H1 (cell line): ENCODE measurements around the gene BUB1B. TPM values are rescaled to one million over a fixed set of nuclear protein-coding genes. Genes with fewer than 3 reads are reported as not detected.
"Not testable (repeated sequence)": the region's sequence is repeated elsewhere in the genome, so short reads cannot be mapped to it uniquely, and the experiment has no call there.

Experiments used
- CTCF ChIA-PET: fragments of 300-600 bp; sonication (Branson Sonifier 250); formaldehyde crosslinking; loops from one replicate; lab custom pipeline; 2021; ENCODE audit not compliant: partially characterized antibody; lab: Charles Lee
- POLR2A ChIA-PET: fragments of 300-600 bp; sonication (Branson Sonifier 250); formaldehyde crosslinking; loops from one replicate; lab custom pipeline; 2021; ENCODE audit warnings: inconsistent platforms; ENCODE audit not compliant: partially characterized antibody; lab: Charles Lee
- DNase-seq, 2 experiments: peaks; one replicate each; pipeline versions ENCODE4 v3.0.0 to v3.0.0-alpha.2; 2010 to 2022; ENCODE audit warnings: low spot score in 2 of 2, low read depth in 1 of 2, mixed read lengths in 1 of 2
- FAIRE-seq: peaks from 2 replicates; lab custom pipeline; 2011; peaks lifted over from hg19 to GRCh38; lab: Jason Lieb, UNC
- H2AFZ ChIP-seq: 2 replicates; pipeline ENCODE4 v1.8.1; 2012; ENCODE audit warnings: low read length, inconsistent platforms
- H2AK5ac ChIP-seq: 2 replicates; pipeline ENCODE4 v1.6.1; 2013; ENCODE audit warnings: low read depth, low read length
- H2BK120ac ChIP-seq: replicated peaks from 2 replicates; pipeline ENCODE3; 2013; ENCODE audit warnings: low read depth, low read length, inconsistent platforms
- H2BK12ac ChIP-seq: 2 replicates; pipeline ENCODE4 v1.6.1; 2013; ENCODE audit warnings: low read depth, low read length
- H2BK15ac ChIP-seq: 2 replicates; pipeline ENCODE4 v1.6.1; 2013; ENCODE audit warnings: low read length
- H2BK20ac ChIP-seq: 2 replicates; pipeline ENCODE4 v1.6.1; 2013; ENCODE audit warnings: low read length
- H2BK5ac ChIP-seq: 2 replicates; pipeline ENCODE4 v1.6.1; 2013; ENCODE audit warnings: low read depth, low read length
- H3K14ac ChIP-seq: 2 replicates; pipeline ENCODE4 v1.6.1; 2013; ENCODE audit warnings: inconsistent platforms; ENCODE audit not compliant: insufficient read length
- H3K18ac ChIP-seq: 2 replicates; pipeline ENCODE4 v1.6.1; 2013; ENCODE audit warnings: low read length; ENCODE audit errors: extremely low read depth
- H3K23ac ChIP-seq: 2 replicates; pipeline ENCODE4 v1.6.1; 2013; ENCODE audit warnings: inconsistent platforms; ENCODE audit not compliant: insufficient read length
- H3K23me2 ChIP-seq: 2 replicates; pipeline ENCODE4 v1.6.1; 2013; ENCODE audit warnings: low read depth, low read length
- H3K27ac ChIP-seq: 2 replicates; pipeline ENCODE4 v1.6.1; 2011; ENCODE audit warnings: low read depth, low read length, inconsistent platforms
- H3K27me3 ChIP-seq, 4 experiments: replicated peaks in 1 of 4; 1 replicate in 1 of 4; 2 replicates in 3 of 4; pipeline versions ENCODE4 v1.6.1 to v1.8.1; 2011 to 2013; ENCODE audit warnings: low read length in 3 of 4, mild to moderate bottlenecking in 3 of 4, inconsistent platforms in 2 of 4, mixed read lengths in 2 of 4, moderate library complexity in 1 of 4; ENCODE audit not compliant: control insufficient read depth in 3 of 4, insufficient read depth in 3 of 4; ENCODE audit errors: extremely low read depth in 1 of 4
- H3K36me3 ChIP-seq, 4 experiments: 2 replicates each; pipeline versions ENCODE4 v1.6.1 to v1.8.1; 2011 to 2013; ENCODE audit warnings: mild to moderate bottlenecking in 4 of 4, low read length in 3 of 4, moderate library complexity in 2 of 4, control low read depth in 1 of 4, inconsistent platforms in 1 of 4; ENCODE audit not compliant: insufficient read depth in 4 of 4, control insufficient read depth in 2 of 4
- H3K4ac ChIP-seq: replicated peaks from 2 replicates; pipeline ENCODE3; 2013; ENCODE audit warnings: low read length, low read depth, mixed read lengths, inconsistent platforms; ENCODE audit not compliant: insufficient read length
- H3K4me1 ChIP-seq, 4 experiments: replicated peaks in 1 of 4; 1 replicate in 1 of 4; 2 replicates in 3 of 4; pipeline versions ENCODE4 v1.6.1 to v1.8.1; 2011 to 2013; ENCODE audit warnings: low read length in 3 of 4, inconsistent platforms in 2 of 4, mixed read lengths in 1 of 4; ENCODE audit not compliant: insufficient read depth in 4 of 4, control insufficient read depth in 3 of 4
- H3K4me2 ChIP-seq, 2 experiments: 2 replicates each; pipeline versions ENCODE4 v1.6.1 to v1.8.1; 2011 to 2013; ENCODE audit warnings: low read depth in 2 of 2, low read length in 2 of 2, control low read depth in 1 of 2, inconsistent platforms in 1 of 2, mild to moderate bottlenecking in 1 of 2; ENCODE audit not compliant: insufficient read depth in 1 of 2
- H3K4me3 ChIP-seq, 4 experiments: fragments of 200-600, 300-600 bp in 1 of 4; sonication (generic), shearing (Covaris generic), sonication (Bioruptor Twin) in 1 of 4; 2 replicates each; pipeline versions ENCODE4 v1.5.1 to v1.8.1; 2011 to 2016; ENCODE audit warnings: low read length in 4 of 4, low read depth in 3 of 4, control low read depth in 2 of 4, inconsistent platforms in 2 of 4, mild to moderate bottlenecking in 2 of 4, mixed read lengths in 1 of 4, moderate library complexity in 1 of 4; ENCODE audit not compliant: insufficient read depth in 2 of 4; ENCODE audit errors: extremely low read depth in 1 of 4
- H3K56ac ChIP-seq: replicated peaks from 2 replicates; pipeline ENCODE3; 2013; ENCODE audit warnings: low read depth, mild to moderate bottlenecking, mixed read lengths, low read length, inconsistent platforms; ENCODE audit not compliant: insufficient read length
- H3K79me1 ChIP-seq: 2 replicates; pipeline ENCODE4 v1.6.1; 2013; ENCODE audit warnings: low read depth, low read length, control low read depth
- H3K79me2 ChIP-seq, 2 experiments: 2 replicates each; pipeline versions ENCODE4 v1.6.1 to v1.8.1; 2012 to 2013; ENCODE audit warnings: low read length in 2 of 2, mild to moderate bottlenecking in 2 of 2, inconsistent platforms in 1 of 2; ENCODE audit not compliant: insufficient read depth in 2 of 2, control insufficient read depth in 1 of 2
- H3K9ac ChIP-seq, 4 experiments: replicated peaks in 1 of 4; 1 replicate in 1 of 4; 2 replicates in 3 of 4; pipeline versions ENCODE4 v1.6.1 to v1.8.1; 2011 to 2013; ENCODE audit warnings: low read depth in 3 of 4, low read length in 3 of 4, control low read depth in 2 of 4, mild to moderate bottlenecking in 2 of 4, moderate library complexity in 2 of 4, inconsistent platforms in 1 of 4; ENCODE audit errors: extremely low read depth in 1 of 4
- H3K9me3 ChIP-seq, 2 experiments: 2 replicates each; pipeline versions ENCODE4 v1.6.1 to v1.8.1; 2012 to 2013; ENCODE audit warnings: mild to moderate bottlenecking in 2 of 2, moderate library complexity in 2 of 2, control low read depth in 1 of 2, inconsistent platforms in 1 of 2, low read depth in 1 of 2, low read length in 1 of 2, mixed read lengths in 1 of 2; ENCODE audit not compliant: insufficient read depth in 2 of 2
- H4K20me1 ChIP-seq, 2 experiments: replicated peaks in 1 of 2; 2 replicates each; pipeline versions ENCODE3 to v1.8.1; 2011 to 2013; ENCODE audit warnings: inconsistent platforms in 2 of 2, low read length in 2 of 2, mild to moderate bottlenecking in 1 of 2; ENCODE audit not compliant: insufficient read depth in 2 of 2, control insufficient read depth in 1 of 2
- H4K5ac ChIP-seq: 2 replicates; pipeline ENCODE4 v1.6.1; 2013; ENCODE audit warnings: low read length, low read depth, mixed read lengths, inconsistent platforms; ENCODE audit not compliant: insufficient read length
- H4K8ac ChIP-seq: 2 replicates; pipeline ENCODE4 v1.8.0; 2013; ENCODE audit warnings: mild to moderate bottlenecking, moderate library complexity, low read length, inconsistent platforms; ENCODE audit not compliant: insufficient read depth; ENCODE audit errors: extremely low read depth
- H4K91ac ChIP-seq: replicated peaks from 2 replicates; pipeline ENCODE3; 2013; ENCODE audit warnings: low read length, mixed read lengths, inconsistent platforms; ENCODE audit not compliant: insufficient read length
- E2F6 ChIP-seq: IDR thresholded peaks from 2 replicates; pipeline ENCODE4 v1.6.1; 2012; ENCODE audit warnings: inconsistent platforms
- WGBS, 2 experiments: shearing (Covaris generic) in 1 of 2; methylation state at CpG; one replicate each; pipeline versions ENCODE4 v1.1.6 to v1.1.7; 2013 to 2015; ENCODE audit warnings: low lambda C conversion rate in 2 of 2, mixed read lengths in 2 of 2, inconsistent platforms in 1 of 2, low coverage in 1 of 2, missing lambda C conversion rate in 1 of 2; ENCODE audit not compliant: insufficient replicate concordance in 2 of 2, insufficient coverage in 1 of 2, insufficient read length in 1 of 2; ENCODE audit errors: extremely low coverage in 1 of 2, missing lambda C conversion rate in 1 of 2; 5-methylcytosine and 5-hydroxymethylcytosine counted together
- polyA plus RNA-seq, 7 experiments: library from polyadenylated mRNA; depleted of rRNA in 3 of 7; stranded (reverse) in 5 of 7; unstranded in 2 of 7; fragments of >200 nt in 5 of 7; fragments of 200-250 nt in 2 of 7; gene quantifications; 1 replicate in 5 of 7; 2 replicates in 1 of 7; 4 replicates in 1 of 7; pipeline versions ENCODE4 v1.2.1 to v1.2.3, GENCODE V29; 2011 to 2013; ENCODE audit warnings: missing spikeins in 2 of 7, mixed read lengths in 2 of 7
- total RNA-seq: library from RNA; stranded (reverse); fragmentation: NEBNext Ultra II Directional; extraction: Animal tissue kit (Norgen Biotek cat#: 25700); gene quantifications from 2 replicates; pipeline ENCODE4 v1.2.1, GENCODE V29; 2021

Gene BUB1B
- total and polyA plus RNA-seq, 2 of the 8 experiments (the other 6 are each of a cell fraction or from before 2014, with no cell fraction given): 48.9 to 144 TPM

GRCh38 chr15:40154821-40155220, 6.0 kb upstream of the BUB1B start:
- CTCF ChIA-PET: interaction anchor here (0.6 to 16.9 kb wide), 6 partner anchors 21 to 101 kb away, joined by 3 to 249 read pairs (median 3); partner anchors contain the start of gene BMF
- not testable (repeated sequence) for H2BK12ac ChIP-seq, H2AK5ac ChIP-seq, H4K20me1 ChIP-seq, H3K23ac ChIP-seq, H3K56ac ChIP-seq, H3K27me3 ChIP-seq, H3K9ac ChIP-seq, H3K23me2 ChIP-seq, H4K8ac ChIP-seq, H3K14ac ChIP-seq, H3K79me1 ChIP-seq, H3K36me3 ChIP-seq, H2BK15ac ChIP-seq, H4K5ac ChIP-seq, H3K79me2 ChIP-seq, H2AFZ ChIP-seq, H3K4me3 ChIP-seq, H3K9me3 ChIP-seq, H3K4ac ChIP-seq
- H2BK120ac ChIP-seq: peak overlapping the region; percentile 58
- H3K4me2 ChIP-seq: peak overlapping the region; percentile 51 to 77
- DNase-seq (peak in 1 of 2 experiments; percentile 46), FAIRE-seq (peak; percentile 92)
- H2BK20ac ChIP-seq: 0 out of 2 replicates have a peak overlapping the region, but pooled peaks have one; percentile 55
- H2BK5ac ChIP-seq: peak overlapping the region; percentile 96; the same call in 1 of the 2 replicates
- H3K27ac ChIP-seq: peak overlapping the region; percentile 64
- peak overlapping the region; percentile 36 for H3K18ac ChIP-seq
- 30% methylated on average over 1 of the region's 1 CpG; no CpG with 5 or more reads in 1 of the 2 experiments for WGBS, 2 experiments
- peaks cover 9 to 20% (median 19%) of the 10 kb centered on the region in 4 experiments for H3K4me1 ChIP-seq
- H4K91ac ChIP-seq: peak overlapping the region; percentile 61
- TF ChIP-seq E2F6: 0 out of 2 replicates have a peak, but pooled peaks have one; percentile 21
- POLR2A ChIA-PET: interaction anchor here (1.2 to 11.5 kb wide), 9 partner anchors 10 to 107 kb away, joined by 3 to 143 read pairs (median 6); partner anchors contain the start of gene BMF
